GM18507 (cell line): Measurements from ENCODE around the gene SMARCAD1.
"Not testable (repeated sequence)": the region's sequence is repeated elsewhere in the genome, so short reads cannot be mapped to it uniquely, and the experiment has no call there.

Experiments used
- DNase-seq: peaks from one replicate; pipeline ENCODE4 v3.0.0; 2011; ENCODE audit warnings: low read depth; ENCODE audit not compliant: insufficient read length; ENCODE audit errors: extremely low spot score
- FAIRE-seq: peaks from 2 replicates; lab custom pipeline; 2011; peaks lifted over from hg19 to GRCh38; lab: Jason Lieb, UNC

The SMARCAD1 gene

DNA sequence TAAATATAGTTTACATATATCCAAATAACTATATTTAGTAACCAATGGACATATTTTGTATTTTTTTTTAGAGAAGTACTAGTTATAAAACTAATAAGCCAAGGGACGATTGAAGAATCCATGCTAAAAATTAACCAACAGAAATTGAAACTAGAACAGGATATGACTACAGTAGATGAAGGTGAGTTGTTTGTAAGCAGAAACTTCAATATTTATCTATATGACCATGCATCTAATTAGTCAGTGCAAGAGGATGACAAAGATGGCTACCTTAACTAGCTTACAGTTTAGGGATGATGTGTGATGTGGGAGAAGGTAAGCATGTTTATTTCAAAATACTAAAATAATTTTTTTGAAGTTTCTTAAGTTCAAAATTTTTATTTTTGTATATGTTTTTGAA lies 77.2 kb downstream of the SMARCAD1 start:
- FAIRE-seq: no peak
- no peak for DNase-seq

DNA sequence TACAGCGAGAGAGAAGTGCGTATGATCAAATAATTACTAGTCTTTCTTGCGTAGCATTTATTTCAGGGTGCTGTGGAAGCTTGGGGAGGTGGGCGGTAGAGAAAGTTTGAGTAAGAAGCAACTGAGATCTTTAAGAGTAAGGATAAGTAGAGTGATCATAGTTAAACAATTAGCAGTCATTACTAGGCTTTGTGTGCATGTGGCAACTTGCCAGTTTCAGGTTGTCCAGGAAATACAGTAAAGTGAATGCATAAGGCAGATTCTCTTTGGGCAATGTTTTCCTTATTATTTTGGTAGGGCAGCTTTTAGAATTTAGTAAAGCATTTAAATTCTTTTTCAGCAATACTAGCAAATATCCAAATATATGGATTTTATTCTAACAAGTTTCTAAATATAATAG lies 78.0 kb downstream of the SMARCAD1 start:
- no peak for FAIRE-seq

DNA sequence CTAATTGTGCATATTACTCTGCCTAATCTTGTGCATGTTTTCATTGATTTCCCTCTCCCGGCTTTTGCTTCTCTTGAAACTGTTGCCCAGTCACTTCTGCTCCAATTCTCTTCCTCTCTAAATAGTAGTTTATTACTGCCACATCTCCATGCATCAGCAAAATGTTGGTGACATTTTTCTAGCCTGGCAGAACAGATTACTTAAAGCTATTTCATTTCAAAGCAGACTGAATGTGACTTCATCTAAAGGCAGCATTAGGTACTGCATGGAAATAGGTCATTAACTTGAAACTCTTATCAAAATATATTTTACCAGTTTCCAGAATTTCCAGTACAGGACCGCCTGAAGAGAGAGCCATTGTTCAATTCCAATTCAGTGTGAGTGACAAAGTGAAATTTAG lies 82.6 kb downstream of the SMARCAD1 start:
- no peak for FAIRE-seq
- no peak for DNase-seq

More for the DNA sequence above, 78.0 kb downstream of the SMARCAD1 start:
- DNase-seq: no peak

DNA sequence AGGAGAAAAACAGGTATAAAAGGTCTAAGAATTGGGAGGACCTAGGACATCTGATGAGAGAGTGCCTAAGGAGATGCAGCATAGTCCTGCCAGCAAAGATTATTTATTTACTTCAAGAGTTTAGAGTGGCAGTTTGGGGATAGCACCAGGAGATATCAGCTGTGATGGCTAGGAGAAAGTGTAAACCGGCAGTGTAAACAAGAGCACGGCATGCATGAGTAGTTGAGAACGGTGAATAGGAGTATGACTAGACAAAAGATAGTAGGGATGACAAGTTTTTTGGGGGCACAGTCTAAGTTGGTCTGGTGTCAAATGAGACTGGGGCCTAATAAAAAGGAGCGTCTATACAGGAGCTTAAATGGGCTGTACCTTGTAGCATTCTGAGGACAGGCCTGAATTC lies 86.3 kb downstream of the SMARCAD1 start:
- not testable (repeated sequence) for DNase-seq

DNA sequence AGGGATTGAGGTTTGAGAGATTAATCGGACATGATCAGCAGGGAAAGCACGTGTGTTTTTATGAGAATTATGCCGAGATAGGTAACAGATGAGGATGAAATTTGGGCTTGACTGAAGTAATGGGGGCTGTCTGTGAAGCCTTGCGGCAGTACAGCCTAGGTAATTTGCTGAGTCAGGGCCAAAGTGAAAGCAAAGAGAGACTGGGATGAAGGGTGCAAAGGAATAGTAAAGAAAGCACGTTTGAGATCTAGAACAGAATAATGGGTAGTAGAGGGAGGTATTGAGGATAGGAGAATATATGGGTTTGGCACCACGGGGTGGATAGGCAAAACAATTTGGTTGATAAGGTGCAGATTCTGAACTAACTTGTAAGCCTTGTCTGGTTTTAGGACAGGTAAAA lies 87.8 kb downstream of the SMARCAD1 start:
- not testable (repeated sequence) for FAIRE-seq, DNase-seq

More for the DNA sequence above, 86.3 kb downstream of the SMARCAD1 start:
- not testable (repeated sequence) for FAIRE-seq

DNA sequence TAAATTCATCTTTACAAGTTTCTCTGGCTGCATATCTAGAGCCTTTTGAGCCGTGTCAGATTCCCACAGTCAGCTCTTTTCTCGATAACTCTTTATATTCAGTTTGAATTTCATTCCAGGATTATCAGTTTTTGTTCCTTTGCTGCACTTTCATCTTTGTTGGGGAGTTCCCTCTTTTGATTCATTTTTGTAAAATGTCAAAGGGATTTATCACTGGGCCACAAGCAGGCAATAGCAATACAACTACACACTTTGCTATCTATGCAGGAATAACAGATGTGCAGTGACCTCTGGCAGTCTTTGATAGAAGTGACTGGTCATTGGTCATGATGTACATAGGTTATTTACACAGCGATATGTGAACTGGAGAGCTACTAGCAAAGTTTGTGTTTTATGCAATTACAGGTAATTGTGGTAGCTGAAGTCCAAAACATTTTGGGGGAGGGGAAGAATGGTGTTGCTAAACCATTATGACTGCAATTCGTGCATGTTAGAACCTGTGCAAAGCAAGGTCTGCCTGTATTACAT lies 91.1 kb downstream of the SMARCAD1 start:
- no peak for FAIRE-seq
- no peak for DNase-seq

DNA sequence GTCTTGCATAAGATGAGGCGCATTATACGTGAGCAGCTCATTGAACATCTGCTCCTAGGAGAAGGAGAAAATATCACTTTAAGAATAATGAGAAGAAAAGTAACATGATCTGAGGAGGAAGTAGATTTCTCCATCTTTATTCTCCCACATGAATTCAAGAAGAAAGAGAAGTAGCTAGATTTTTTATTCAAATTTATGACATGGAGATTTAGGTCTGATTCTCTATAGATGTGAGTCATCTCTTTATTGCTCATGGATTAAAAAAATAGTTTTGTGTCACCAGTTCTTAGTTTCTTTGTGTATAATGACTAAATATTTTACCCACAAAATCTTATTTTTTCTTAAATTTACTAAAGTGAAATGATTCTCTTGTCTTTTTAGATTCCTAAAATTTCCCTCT lies 94.5 kb downstream of the SMARCAD1 start:
- FAIRE-seq: no peak
- no peak for DNase-seq

DNA sequence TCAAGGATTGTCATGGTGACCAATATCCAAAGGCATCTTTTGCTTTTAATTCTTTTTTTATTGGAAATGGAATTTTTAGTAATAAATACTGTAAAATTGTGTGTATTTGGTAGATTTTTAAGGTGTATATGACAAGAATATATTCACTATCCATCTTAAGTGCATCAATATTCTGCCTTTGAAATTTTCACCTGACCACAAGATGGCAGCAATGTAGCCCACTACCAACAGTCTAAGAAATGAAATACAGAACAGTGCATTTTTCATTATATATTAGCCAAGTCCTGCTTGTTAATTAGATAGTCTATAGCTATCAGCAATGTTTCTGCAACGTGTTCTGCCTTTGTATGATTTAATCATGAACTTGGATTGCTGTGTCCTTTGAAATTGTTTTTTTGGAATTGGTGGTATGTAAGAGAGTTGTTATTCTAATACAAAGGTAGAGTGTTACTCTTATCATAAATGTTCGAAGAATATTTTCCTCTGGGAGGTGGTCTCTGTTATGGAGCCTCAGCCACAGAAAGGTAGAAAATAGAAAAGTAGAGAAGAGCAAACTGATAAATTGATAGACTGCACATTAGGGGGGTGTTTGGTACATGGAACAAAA lies 96.8 kb downstream of the SMARCAD1 start:
- FAIRE-seq (peak; percentile 57), DNase-seq (no peak)

DNA sequence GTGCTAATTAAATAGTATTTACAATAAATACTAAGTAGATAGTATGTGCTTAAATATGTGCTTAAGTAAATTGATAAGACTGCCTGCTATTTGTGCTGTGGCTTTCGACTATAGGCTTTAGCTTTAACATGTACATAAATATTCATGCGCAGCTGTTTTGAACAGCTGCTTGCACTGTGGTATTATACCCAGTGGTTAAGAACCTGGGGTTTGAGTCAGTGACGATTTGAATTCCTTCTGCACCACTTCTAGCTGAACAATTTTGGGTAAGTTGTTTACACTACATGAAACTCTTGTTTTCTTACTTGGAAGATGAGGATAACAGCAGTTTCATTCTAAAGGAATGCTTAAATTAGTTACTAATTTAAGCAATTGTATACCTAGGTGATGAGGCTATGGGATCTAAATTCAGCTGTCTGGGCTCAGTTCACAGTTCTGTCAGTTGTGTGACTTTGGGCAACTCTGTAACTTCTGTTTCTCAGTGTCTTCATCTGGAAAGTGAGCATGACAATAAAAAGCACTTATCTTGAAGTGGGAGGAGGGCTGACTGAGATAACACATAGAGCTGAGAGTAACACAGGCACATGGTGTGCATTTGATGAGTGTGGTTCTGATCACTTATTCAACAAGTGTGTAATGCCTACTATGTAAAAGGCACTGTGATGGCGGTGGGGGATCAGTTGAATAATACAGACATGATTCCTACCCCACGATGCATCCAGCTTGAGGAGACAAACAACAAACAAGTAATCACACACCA lies 98.0 kb downstream of the SMARCAD1 start:
- FAIRE-seq: no peak
- DNase-seq: no peak

DNA sequence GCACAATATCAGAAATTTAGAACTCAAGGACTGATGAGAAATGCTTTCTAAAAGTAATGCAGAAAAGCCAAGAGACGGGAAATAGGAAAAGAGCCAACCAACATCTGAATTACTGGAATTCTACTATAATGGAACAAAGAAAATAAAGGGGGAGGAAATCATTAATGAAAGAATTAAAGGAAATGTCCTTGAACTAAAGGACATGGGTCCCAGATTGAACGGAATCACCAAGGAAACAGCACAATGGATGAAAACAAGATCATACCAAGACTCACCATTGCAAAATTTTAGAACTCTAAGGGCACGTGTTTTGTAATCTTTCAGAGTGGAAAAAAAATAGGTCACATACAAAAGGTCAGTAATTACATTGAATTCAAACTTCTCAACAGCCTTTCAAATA lies 99.0 kb downstream of the SMARCAD1 start:
- no peak for DNase-seq
- no peak for FAIRE-seq

DNA sequence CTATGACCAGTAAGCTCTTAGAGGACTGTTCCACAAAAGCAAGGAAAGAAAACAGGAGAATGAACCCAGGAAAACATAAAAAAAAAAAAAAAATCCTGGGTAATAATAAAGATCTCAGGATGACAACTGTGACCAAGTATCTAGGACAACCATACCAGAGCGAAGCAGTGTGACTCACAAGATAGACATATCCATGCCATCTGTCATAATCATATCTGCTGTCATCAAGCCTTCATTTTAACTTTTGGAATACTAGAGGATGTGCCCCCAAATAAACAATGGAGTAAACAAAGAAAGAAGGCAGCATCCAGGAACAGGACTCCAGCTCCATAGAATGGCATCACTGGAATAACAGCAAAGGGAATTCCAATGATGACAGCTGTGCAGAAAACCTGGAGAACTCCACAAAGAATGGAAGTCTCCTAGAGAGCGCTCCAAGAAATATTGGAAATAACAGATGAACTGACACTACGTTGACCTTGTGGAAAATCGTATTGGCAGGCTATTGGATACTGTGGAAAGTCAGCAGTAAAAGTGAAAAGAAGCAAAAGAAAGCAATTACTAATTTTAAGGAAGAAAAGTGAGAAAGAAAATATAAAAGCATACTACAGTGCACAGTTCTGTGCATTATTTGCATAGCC lies 99.7 kb downstream of the SMARCAD1 start:
- DNase-seq (no peak), FAIRE-seq (no peak)

DNA sequence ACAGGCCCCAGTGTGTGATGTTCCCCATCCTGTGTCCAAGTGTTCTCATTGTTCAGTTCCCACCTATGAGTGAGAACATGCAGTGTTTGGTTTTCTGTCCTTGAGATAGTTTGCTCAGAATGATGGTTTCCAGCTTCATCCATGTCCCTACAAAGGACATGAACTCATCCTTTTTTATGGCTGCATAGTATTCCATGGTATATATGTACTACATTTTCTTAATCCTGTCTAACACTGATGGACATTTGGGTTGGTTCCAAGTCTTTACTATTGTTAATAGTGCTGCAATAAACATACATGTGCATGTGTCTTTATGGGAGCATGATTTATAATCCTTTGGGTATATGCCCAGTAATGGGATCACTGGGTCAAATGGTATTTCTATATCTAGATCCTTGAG lies 112.3 kb downstream of the SMARCAD1 start:
- not testable (repeated sequence) for FAIRE-seq, DNase-seq

DNA sequence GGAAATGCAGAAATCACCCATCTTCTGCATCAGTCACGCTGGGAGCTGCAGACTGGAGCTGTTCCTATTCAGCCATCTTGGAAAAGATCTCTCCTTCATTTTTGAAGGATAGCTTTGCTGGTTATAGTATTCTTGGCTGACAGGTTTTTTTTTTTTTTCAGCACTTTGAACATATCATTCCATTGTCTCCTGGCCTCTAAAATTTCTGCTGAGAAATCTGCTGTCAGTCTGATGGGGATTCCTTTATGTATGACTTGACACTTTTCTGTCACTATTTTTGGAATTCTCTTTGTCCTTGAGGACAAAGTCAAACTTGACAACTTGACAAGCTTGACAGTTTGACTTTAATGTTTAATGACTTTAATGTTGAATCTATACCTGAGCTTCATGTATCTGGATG lies 118.2 kb downstream of the SMARCAD1 start:
- DNase-seq (no peak), FAIRE-seq (no peak)

DNA sequence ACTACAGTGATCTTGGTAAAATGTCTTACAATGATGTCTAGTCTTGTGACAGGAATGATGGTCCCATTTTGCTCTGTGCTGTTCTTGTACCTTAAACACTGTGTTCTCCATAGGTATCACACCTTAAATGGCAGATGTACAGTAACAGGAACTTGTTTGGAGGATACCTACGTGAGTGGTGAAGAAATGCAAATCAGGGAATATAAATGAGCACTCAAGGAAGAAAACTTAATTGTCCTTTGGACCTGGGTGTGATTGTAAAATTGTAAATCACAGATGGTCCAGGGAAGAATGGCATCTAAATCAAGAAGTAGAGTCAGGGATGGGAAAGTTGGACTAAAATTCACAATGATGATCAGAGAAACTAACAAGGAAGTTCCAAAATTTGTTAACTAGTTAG lies 122.3 kb downstream of the SMARCAD1 start:
- DNase-seq: no peak
- FAIRE-seq: no peak

DNA sequence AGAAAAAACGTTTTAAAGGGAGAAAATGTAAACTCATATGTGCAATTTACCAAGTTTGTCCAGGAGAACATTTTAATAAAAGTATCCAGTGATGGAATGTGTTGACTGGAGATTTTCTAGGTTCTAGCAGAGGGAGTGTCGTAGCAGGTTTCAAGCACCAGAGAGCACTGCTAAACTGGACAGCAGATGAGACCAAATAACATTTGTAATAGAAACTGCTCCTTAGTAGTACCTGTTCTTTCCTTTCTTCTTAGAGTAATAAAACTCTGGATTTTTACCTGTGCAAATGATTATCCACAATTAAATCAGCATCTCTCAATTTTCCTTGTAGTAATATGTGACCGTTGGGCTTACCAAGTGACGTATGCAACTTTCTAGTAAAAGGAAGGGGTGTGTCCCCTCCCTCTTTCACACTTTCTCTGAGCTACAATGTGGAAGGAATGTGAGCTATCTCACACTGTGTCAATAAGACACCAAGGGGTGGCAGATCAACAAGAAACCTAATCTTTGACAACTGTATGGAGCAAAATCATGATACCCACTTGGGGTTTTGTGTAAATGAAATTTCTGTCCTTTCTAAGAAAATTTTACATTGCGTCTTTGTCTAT lies 125.4 kb downstream of the SMARCAD1 start:
- no peak for DNase-seq
- no peak for FAIRE-seq

DNA sequence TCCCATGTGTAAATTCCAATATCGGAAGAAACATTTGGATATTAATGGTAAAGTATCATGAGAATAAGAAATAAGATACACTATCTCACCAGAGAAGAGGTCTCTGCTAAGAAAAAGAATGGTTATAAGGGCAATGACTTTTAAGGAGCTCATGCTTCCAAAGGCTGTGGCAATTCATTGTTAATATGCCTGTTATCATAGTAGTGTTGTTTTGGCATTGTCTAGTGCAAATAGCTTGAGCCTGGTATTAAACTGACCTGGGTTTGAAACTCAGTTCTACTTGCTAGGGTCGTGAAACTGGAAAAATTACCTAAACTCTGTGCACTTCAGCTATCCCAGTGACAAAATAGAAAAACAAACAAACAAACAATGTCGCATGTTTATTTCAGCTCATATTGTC lies 126.2 kb downstream of the SMARCAD1 start:
- DNase-seq: no peak
- no peak for FAIRE-seq

DNA sequence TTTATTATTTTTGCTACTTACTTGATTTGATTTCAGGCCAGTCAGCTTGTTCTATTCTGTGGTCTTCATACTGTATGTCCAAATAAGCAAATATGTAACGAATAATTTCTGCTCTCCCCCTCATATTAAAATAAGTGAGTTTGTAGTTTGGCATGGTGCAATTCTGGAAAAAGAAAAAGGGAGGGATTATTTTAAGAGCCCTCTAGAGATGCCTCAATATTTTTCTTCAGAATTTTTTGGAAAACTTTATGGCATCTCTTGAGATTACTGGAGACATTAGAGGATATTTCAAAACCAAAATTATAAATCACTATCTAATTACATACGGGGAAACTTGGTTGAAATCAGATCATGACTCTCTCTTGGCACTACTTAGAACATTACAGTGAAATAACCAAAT lies 126.8 kb downstream of the SMARCAD1 start:
- DNase-seq: no peak
- no peak for FAIRE-seq

DNA sequence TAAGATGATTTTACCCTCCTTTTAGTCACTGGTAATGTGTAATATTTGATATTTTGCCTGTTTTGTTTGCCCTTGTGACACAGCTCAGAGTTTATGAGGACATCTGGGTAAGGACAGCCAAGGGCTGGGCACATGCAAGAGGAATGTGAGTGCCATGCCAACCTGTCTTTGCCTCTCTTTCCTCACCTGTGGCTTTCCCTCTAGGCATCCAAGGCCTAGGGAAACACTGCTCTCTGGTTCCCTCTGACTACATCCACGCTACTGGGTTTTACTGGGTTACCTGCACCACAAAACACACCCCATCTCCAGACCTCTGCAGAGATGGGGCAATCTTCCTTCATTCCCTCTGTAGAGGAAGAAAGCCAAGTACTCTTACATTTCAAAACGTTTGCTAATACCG lies 127.3 kb downstream of the SMARCAD1 start:
- DNase-seq: no peak
- no peak for FAIRE-seq

DNA sequence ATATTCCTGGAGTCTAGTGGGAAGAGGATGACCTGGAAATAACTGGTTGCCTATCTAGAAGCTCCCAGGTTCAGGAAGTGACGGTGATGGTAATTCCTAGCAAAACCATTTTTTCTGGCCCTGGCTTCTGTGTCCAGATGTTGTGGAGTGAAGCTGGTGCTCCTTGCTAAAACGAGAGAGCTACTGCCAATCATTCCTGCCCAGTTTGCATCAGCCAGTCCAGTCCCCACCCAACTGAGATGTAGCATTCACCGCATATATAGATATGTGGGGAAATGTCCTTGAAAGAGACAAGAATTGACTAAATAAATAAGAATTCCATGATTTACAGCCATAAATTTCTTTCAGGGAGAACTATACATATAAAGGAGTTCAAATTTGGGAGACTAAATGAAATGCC lies 128.6 kb downstream of the SMARCAD1 start:
- DNase-seq (no peak), FAIRE-seq (no peak)

DNA sequence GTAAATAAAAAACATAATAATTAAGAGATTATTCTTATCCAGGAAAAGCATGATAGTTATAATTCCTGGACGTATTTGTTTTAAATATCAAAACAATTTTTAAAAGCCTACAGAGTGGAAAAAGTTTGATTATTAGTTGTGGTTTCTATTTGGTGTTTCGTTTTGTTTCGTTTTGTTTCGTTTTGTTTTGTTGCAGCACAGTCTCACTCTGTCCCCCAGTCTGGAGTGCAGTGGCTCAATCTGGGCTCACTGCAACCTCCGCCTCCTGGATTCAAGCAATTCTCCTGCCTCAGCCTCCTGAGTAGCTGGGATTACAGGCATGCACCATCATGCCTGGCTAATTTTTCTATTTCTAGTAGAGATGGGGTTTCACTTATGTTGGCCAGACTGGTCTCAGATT lies 129.1 kb downstream of the SMARCAD1 start:
- not testable (repeated sequence) for FAIRE-seq, DNase-seq
